SU-DHL-6 (cell line): ENCODE results near the gene FAM217B.

Source experiments
- H2AFZ ChIP-seq: fragments of 200-600 bp; sonication (generic); 2 replicates; pipeline ENCODE4 v1.6.1; 2014; ENCODE audit warnings: low read depth, mild to moderate bottlenecking, moderate library complexity, mixed read lengths, antibody characterized with exemption, low read length; ENCODE audit not compliant: severe bottlenecking
- H3F3A ChIP-seq: fragments of 200-600 bp; shearing (Covaris generic); 2 replicates; pipeline ENCODE4 v1.6.0; 2016; ENCODE audit warnings: antibody characterized with exemption, mild to moderate bottlenecking; ENCODE audit not compliant: insufficient read depth
- H3K27ac ChIP-seq: fragments of 200-600 bp; sonication (generic); 2 replicates; pipeline ENCODE4 v1.5.1; 2016; ENCODE audit warnings: low read depth, mild to moderate bottlenecking, low read length, moderate library complexity, mixed read lengths
- H3K27me3 ChIP-seq: fragments of 200-600 bp; sonication (generic), shearing (Covaris generic); 2 replicates; pipeline ENCODE4 v1.6.0; 2014; ENCODE audit warnings: mild to moderate bottlenecking, low read length
- H3K36me3 ChIP-seq: fragments of 200-600 bp; sonication (generic); 2 replicates; pipeline ENCODE4 v1.6.1; 2014; ENCODE audit warnings: mild to moderate bottlenecking, low read length, mixed read lengths
- H3K4me2 ChIP-seq: fragments of 300-600, 200-600 bp; shearing (Covaris generic), sonication (generic); 2 replicates; pipeline ENCODE4 v1.6.0; 2014; ENCODE audit warnings: low read length, low read depth, mild to moderate bottlenecking; ENCODE audit not compliant: poor library complexity, severe bottlenecking
- H3K4me3 ChIP-seq: fragments of 200-600 bp; sonication (generic); 2 replicates; pipeline ENCODE4 v1.5.1; 2014; ENCODE audit warnings: antibody characterized with exemption, low read length, mild to moderate bottlenecking, mixed read lengths; ENCODE audit not compliant: insufficient read depth, poor library complexity, severe bottlenecking
- H3K79me2 ChIP-seq: fragments of 200-600 bp; sonication (generic); 2 replicates; pipeline ENCODE4 v1.6.1; 2014; ENCODE audit warnings: mild to moderate bottlenecking, low read length, moderate library complexity; ENCODE audit not compliant: insufficient read depth
- H3K9ac ChIP-seq: fragments of 200-600 bp; sonication (generic); 2 replicates; pipeline ENCODE4 v1.7.0; 2014; ENCODE audit warnings: mild to moderate bottlenecking, low read length
- H3K9me2 ChIP-seq: fragments of 200-600 bp; sonication (generic); replicated peaks from 2 replicates; pipeline ENCODE4 v1.6.1; 2014; ENCODE audit warnings: low read length; ENCODE audit not compliant: insufficient read depth
- H3K9me3 ChIP-seq: fragments of 200-600 bp; sonication (generic); 2 replicates; pipeline ENCODE4 v1.6.1; 2014; ENCODE audit warnings: low read length, mixed read lengths; ENCODE audit not compliant: insufficient read depth
- H4K20me1 ChIP-seq: fragments of 200-600 bp; sonication (generic); 2 replicates; pipeline ENCODE4 v1.6.1; 2014; ENCODE audit warnings: low read depth, mild to moderate bottlenecking, antibody characterized with exemption, low read length, moderate library complexity, mixed read lengths
- EZH2phosphoT487 ChIP-seq: fragments of 200-600 bp; sonication (generic), shearing (Covaris generic); conservative IDR thresholded peaks from 2 replicates; pipeline ENCODE4 v1.6.1; 2018; ENCODE audit warnings: mild to moderate bottlenecking, antibody characterized with exemption, low read length, moderate library complexity, mixed read lengths
- TF ChIP-seq, protein P1 (sequence below): fragments of 200-600 bp; sonication (generic); IDR thresholded peaks from one replicate; pipeline ENCODE4 v1.5.1; 2017; ENCODE audit warnings: antibody characterized with exemption, mild to moderate bottlenecking, low read length, moderate library complexity; ENCODE audit not compliant: insufficient read depth, poor library complexity, severe bottlenecking

Gene FAM217B

DNA sequence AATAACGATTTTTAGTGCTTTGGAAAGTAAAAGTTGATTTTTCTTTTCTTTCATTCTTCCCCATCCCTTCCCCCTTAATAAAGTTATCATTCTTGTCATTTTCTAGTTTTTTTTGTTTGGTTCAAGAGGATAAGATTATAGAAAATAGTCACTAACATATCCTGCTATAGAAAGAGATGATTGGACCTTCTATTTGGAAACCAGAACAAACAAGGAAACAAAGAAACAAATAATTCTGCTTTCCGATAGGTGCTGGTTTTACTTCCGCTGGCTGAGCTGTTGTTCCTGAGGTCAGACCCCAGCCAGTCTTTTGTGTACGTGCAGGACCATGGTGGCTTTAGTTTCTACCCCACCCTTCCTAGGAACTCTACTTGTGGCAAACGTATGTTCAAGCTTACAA lies 17.9 kb downstream of the FAM217B start, which contains the start of gene CDH26:
Gene CDH26 (plus strand): TSS at position 301 of the 400 bp plus-strand sequence. CDS start 304 bp downstream, outside the sequence.
- Histone ChIP-seq H3K4me2 (no peak within 1 kb of the TSS), H3K27ac (no peak within 1 kb of the TSS), H3K79me2 (no peaks in the 10 kb centered on the region), H3K36me3 (no peaks in the 10 kb centered on the region), H3K9me3 (no peaks in the 10 kb centered on the region), H3K9ac (no peak within 1 kb of the TSS), H4K20me1 (no peaks in the 10 kb centered on the region), H3K27me3 (no peaks in the 10 kb centered on the region), H2AFZ (no peak within 1 kb of the TSS), H3F3A (no peaks in the 10 kb centered on the region), H3K9me2 (no peaks in the 10 kb centered on the region), H3K4me3 (no peak within 1 kb of the TSS)
- TF ChIP-seq EZH2phosphoT487 = no peak
- TF ChIP-seq, protein P1, sequence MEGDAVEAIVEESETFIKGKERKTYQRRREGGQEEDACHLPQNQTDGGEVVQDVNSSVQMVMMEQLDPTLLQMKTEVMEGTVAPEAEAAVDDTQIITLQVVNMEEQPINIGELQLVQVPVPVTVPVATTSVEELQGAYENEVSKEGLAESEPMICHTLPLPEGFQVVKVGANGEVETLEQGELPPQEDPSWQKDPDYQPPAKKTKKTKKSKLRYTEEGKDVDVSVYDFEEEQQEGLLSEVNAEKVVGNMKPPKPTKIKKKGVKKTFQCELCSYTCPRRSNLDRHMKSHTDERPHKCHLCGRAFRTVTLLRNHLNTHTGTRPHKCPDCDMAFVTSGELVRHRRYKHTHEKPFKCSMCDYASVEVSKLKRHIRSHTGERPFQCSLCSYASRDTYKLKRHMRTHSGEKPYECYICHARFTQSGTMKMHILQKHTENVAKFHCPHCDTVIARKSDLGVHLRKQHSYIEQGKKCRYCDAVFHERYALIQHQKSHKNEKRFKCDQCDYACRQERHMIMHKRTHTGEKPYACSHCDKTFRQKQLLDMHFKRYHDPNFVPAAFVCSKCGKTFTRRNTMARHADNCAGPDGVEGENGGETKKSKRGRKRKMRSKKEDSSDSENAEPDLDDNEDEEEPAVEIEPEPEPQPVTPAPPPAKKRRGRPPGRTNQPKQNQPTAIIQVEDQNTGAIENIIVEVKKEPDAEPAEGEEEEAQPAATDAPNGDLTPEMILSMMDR = no peak

DNA sequence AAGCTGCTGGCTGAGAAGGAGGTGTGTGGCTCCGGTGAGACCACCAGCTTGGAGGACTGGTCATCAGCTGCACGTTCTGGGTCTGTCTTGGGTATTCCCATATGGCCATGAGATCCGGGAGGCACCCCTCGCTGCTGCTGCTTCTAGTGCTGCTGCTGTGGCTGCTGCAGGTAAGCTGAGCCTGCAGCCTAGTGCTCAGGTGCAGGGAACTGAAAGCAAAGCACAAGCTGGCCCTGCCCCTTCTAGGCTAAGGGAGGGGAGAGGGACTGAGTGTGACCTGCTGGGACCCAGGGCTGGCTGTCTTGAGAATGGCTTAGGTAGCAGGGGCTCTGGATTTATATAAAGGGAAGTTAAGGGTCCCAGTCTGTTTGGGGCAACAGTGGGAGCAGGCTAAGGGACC lies 18.4 kb downstream of the FAM217B start:
- H2AFZ ChIP-seq = no peak overlapping the region
- H3F3A ChIP-seq = no peaks in the 10 kb centered on the region
- H3K27ac ChIP-seq = no peak overlapping the region
- H3K4me2 ChIP-seq = no peak overlapping the region
- H3K9me3 ChIP-seq = no peaks in the 10 kb centered on the region
- H4K20me1 ChIP-seq = no peaks in the 10 kb centered on the region
- H3K27me3 ChIP-seq = no peaks in the 10 kb centered on the region
- no peaks in the 10 kb centered on the region for H3K9me2 ChIP-seq
- no peaks in the 10 kb centered on the region for H3K79me2 ChIP-seq
- TF ChIP-seq EZH2phosphoT487 = no peak
- TF ChIP-seq, protein P1 = no peak
- no peak overlapping the region for H3K9ac ChIP-seq
- no peaks in the 10 kb centered on the region for H3K36me3 ChIP-seq
- no peak overlapping the region for H3K4me3 ChIP-seq

DNA sequence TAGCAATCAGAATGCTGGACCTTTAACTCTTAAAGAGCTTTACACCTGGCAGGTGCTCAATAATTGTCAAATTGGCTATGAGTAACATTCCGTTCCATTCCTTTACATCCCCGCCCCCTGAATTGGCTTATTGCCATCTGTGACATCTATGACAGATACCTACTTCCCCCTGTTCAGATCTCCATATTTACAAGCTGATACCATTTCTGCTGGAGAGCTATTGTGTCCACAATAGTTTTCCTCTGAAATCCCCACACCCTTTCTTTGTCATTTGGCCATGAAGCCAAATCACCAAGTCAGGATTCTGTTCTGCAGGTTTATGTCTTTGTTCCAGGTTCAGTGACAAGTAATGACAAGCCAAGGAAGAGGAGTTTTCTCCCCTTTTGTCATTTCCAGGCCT lies 21.2 kb downstream of the FAM217B start:
- H3K4me2 ChIP-seq = no peak overlapping the region
- H3K4me3 ChIP-seq = no peak overlapping the region
- no peak overlapping the region for H2AFZ ChIP-seq
- no peaks in the 10 kb centered on the region for H4K20me1 ChIP-seq
- no peaks in the 10 kb centered on the region for H3F3A ChIP-seq
- no peaks in the 10 kb centered on the region for H3K9me3 ChIP-seq
- no peaks in the 10 kb centered on the region for H3K79me2 ChIP-seq
- H3K27ac ChIP-seq = no peak overlapping the region
- TF ChIP-seq, protein P1 = no peak
- no peak for TF ChIP-seq EZH2phosphoT487
- H3K27me3 ChIP-seq = no peaks in the 10 kb centered on the region
- no peaks in the 10 kb centered on the region for H3K9me2 ChIP-seq
- H3K36me3 ChIP-seq = no peaks in the 10 kb centered on the region
- H3K9ac ChIP-seq = no peak overlapping the region

DNA sequence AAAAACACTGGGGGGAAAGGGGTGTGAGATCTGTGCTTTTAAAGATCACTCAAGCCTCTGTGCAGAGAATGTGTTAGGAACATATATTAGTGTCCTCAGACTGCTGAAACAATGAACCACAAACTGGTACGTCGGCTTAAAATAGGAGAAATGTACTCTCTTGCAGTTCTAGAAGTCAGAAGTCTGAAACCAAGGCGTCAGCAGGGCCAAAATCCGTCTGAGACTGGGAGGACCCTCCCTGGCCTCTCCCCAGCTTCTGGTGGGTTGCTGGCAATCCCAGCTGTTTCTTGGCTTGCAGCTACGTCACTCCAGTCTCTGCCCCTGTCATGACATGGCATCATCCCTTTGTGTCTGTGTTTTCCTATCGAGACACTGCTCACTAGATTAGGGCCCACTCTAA lies 22.0 kb downstream of the FAM217B start:
- no peaks in the 10 kb centered on the region for H3K9me2 ChIP-seq
- no peaks in the 10 kb centered on the region for H3F3A ChIP-seq
- H3K36me3 ChIP-seq = no peaks in the 10 kb centered on the region
- H3K9ac ChIP-seq = no peak overlapping the region
- no peaks in the 10 kb centered on the region for H3K9me3 ChIP-seq
- H3K27ac ChIP-seq = no peak overlapping the region
- H3K79me2 ChIP-seq = no peaks in the 10 kb centered on the region
- H2AFZ ChIP-seq = no peak overlapping the region
- H4K20me1 ChIP-seq = no peaks in the 10 kb centered on the region
- H3K27me3 ChIP-seq = no peaks in the 10 kb centered on the region
- H3K4me2 ChIP-seq = no peak overlapping the region
- no peak for TF ChIP-seq EZH2phosphoT487
- TF ChIP-seq, protein P1 = no peak
- no peak overlapping the region for H3K4me3 ChIP-seq
